GM19025 (cell line): ENCODE data around the gene SNRNP27.
"Not testable (repeated sequence)": the region's sequence is repeated elsewhere in the genome, so short reads cannot be mapped to it uniquely, and the experiment has no call there.

Experiments used
- ATAC-seq: cut with Tn5 transposase; IDR thresholded peaks from one replicate; pipeline ENCODE4 v1.9.1; 2021; ENCODE audit warnings: mild to moderate bottlenecking, low read depth, moderate library complexity; ENCODE audit not compliant: unreplicated experiment

Gene SNRNP27

GRCh38 chr2:69893684-69894551 is at the start of gene SNRNP27:
Gene SNRNP27 (plus strand): TSS chr2:69893956. CDS start chr2:69893985, 29 bp downstream.
- ATAC-seq = peak; percentile 58

GRCh38 chr2:69843993-69844392 is 49.8 kb upstream of the SNRNP27 start:
- ATAC-seq = no peak

GRCh38 chr2:69844560-69844959 is 49.2 kb upstream of the SNRNP27 start:
- ATAC-seq = no peak

- ATAC-seq = no peak
Measured at GRCh38 chr2:69846182-69847067, 47.3 kb upstream of the SNRNP27 start.

- no peak for ATAC-seq
Measured at GRCh38 chr2:69847068-69847828, 46.5 kb upstream of the SNRNP27 start.

GRCh38 chr2:69848186-69848790 is 45.5 kb upstream of the SNRNP27 start:
- ATAC-seq = no peak

- ATAC-seq = no peak
Measured at GRCh38 chr2:69858261-69858660, 35.5 kb upstream of the SNRNP27 start.

GRCh38 chr2:69863298-69863697 is 30.5 kb upstream of the SNRNP27 start:
- ATAC-seq = no peak

GRCh38 chr2:69888451-69888850 is 5.3 kb upstream of the SNRNP27 start:
- ATAC-seq = no peak

- no peak for ATAC-seq
Measured at GRCh38 chr2:69889302-69889701, 4.5 kb upstream of the SNRNP27 start.

- ATAC-seq = no peak
Measured at GRCh38 chr2:69890881-69891280, 2.9 kb upstream of the SNRNP27 start.

- ATAC-seq = not testable (repeated sequence)
Measured at GRCh38 chr2:69892838-69893424, 825 bp upstream of the SNRNP27 start.

- not testable (repeated sequence) for ATAC-seq
Measured at GRCh38 chr2:69894737-69895136, 981 bp downstream of the SNRNP27 start.

- no peak for ATAC-seq
Measured at GRCh38 chr2:69902213-69902922, 8.6 kb downstream of the SNRNP27 start.

GRCh38 chr2:69907216-69907615 is 13.5 kb downstream of the SNRNP27 start:
- ATAC-seq = no peak

- no peak for ATAC-seq
Measured at GRCh38 chr2:69911985-69912563, 18.3 kb downstream of the SNRNP27 start.

- ATAC-seq = peak; percentile 88
Measured at GRCh38 chr2:69914164-69914949, 20.6 kb downstream of the SNRNP27 start.
